Lower lobe of right lung (tissue), 2 donors: ENCODE results near the gene CCSAP. TPM values are rescaled to one million over a fixed set of nuclear protein-coding genes. Genes with fewer than 3 reads are reported as not detected.

Source experiments
- ATAC-seq, 2 donors: fragments of 200-7000 bp; cut with Tn5 transposase; one replicate each; pipeline ENCODE4 v1.9.1; 2020 to 2022; ENCODE audit warnings: mild to moderate bottlenecking in 2 of 2, moderate library complexity in 2 of 2
- DNase-seq: peaks from one replicate; pipeline ENCODE4 v3.0.0-alpha.2; 2020
- H3K27ac ChIP-seq: fragments of 200-600 bp; one replicate; pipeline ENCODE4 v1.8.0; 2022
- H3K27me3 ChIP-seq: fragments of 200-600 bp; one replicate; pipeline ENCODE4 v1.8.0; 2022; ENCODE audit warnings: low read depth
- H3K36me3 ChIP-seq: fragments of 200-600 bp; one replicate; pipeline ENCODE4 v1.8.0; 2022; ENCODE audit warnings: mild to moderate bottlenecking
- H3K4me1 ChIP-seq: fragments of 200-600 bp; one replicate; pipeline ENCODE4 v1.8.0; 2022
- H3K4me3 ChIP-seq: fragments of 200-600 bp; one replicate; pipeline ENCODE4 v1.8.0; 2022; ENCODE audit warnings: mild to moderate bottlenecking
- H3K9me3 ChIP-seq: fragments of 200-600 bp; one replicate; pipeline ENCODE4 v1.8.0; 2022
- intact Hi-C: fragments of 100-400 bp; cut with DNase I; formaldehyde crosslinking; loops from one replicate; pipeline ENCODE4 v1.11.0; 2022
- total RNA-seq: library from RNA; stranded (reverse); fragmentation: NEBNext Ultra II Directional; extraction: Animal tissue kit (Norgen Biotek cat#: 25700); gene quantifications from one replicate; pipeline ENCODE4 v1.2.1, GENCODE V29; 2021
- TF ChIP-seq, protein P1 (sequence below): fragments of 200-600 bp; IDR thresholded peaks from one replicate; pipeline ENCODE4 v1.8.0; 2022; ENCODE audit warnings: antibody characterized with exemption, mild to moderate bottlenecking
- donor health status: DM: no; HTN: yes; CAD: no; lungs with severe emphysema.

CCSAP gene
- total RNA-seq, 1 donor from 2014 or later, result 12.2 TPM

DNA sequence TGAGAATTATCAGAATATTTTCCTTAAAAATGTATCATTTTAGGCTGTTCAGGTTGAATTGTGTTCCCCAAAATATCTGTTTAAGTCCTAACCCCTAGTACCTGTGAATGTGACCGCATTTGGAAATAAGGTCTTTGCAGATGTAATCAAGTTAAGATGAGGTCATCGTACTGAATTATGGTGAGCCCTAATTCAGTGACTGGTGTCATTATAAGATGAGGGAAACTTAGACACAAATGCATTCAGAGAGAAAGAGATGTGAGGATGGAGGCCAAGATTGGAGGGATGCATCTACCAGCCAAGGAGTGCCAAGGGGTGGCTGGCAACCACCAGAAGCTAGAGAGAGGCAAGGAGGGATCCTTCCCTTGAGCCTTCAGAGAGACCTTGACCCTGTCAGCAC, 67.8 kb downstream of the CCSAP start:
- Histone ChIP-seq H3K9me3 (no peaks in the 10 kb centered on the region), H3K4me3 (no peak overlapping the region), H3K27ac (no peak overlapping the region), H3K27me3 (no peaks in the 10 kb centered on the region), H3K4me1 (peaks cover 41% of the 10 kb centered on the region), H3K36me3 (no peaks in the 10 kb centered on the region)
- no peak for ATAC-seq
- DNase-seq, result no peak
- TF ChIP-seq, protein P1, sequence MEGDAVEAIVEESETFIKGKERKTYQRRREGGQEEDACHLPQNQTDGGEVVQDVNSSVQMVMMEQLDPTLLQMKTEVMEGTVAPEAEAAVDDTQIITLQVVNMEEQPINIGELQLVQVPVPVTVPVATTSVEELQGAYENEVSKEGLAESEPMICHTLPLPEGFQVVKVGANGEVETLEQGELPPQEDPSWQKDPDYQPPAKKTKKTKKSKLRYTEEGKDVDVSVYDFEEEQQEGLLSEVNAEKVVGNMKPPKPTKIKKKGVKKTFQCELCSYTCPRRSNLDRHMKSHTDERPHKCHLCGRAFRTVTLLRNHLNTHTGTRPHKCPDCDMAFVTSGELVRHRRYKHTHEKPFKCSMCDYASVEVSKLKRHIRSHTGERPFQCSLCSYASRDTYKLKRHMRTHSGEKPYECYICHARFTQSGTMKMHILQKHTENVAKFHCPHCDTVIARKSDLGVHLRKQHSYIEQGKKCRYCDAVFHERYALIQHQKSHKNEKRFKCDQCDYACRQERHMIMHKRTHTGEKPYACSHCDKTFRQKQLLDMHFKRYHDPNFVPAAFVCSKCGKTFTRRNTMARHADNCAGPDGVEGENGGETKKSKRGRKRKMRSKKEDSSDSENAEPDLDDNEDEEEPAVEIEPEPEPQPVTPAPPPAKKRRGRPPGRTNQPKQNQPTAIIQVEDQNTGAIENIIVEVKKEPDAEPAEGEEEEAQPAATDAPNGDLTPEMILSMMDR, result no peak
- intact Hi-C loops, result no loop called here

DNA sequence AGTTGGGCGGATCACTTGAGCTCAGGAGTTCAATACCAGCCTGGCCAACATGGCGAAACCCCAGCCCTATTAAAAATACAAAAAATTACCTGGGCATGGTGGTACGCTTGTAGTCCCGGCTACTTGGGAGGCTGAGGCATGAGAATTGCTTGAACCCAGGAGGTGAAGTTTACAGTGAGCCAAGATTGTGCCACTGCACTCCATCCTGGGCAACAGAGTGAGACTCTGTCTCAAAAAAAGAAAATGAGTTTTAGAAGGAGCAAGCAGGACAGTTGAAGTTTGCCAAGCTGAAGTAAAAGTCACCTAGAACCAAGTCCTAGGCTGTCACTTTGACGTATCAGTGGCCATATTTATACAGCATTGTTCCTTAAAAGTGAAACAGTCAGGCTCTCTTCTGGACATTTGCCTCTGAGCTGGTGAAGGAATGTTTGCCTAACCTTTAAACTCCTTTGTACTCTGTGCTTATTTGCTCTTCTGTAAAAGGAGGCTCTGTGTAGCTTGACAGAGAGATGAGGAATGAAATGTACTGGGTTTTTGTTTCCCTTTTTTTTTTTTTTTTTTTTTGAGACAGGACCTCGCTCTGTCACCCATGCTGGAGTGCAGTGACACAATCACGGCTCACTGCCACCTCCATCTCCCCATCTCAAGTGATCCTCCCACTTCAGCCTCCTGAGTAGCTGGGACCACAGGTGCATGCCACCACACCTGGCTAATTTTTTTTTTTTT, 69.2 kb downstream of the CCSAP start:
- Histone ChIP-seq H3K9me3 (no peaks in the 10 kb centered on the region), H3K4me3 (no peak overlapping the region), H3K27me3 (no peaks in the 10 kb centered on the region), H3K4me1 (peaks cover 33% of the 10 kb centered on the region), H3K27ac (no peak overlapping the region), H3K36me3 (no peaks in the 10 kb centered on the region)
- TF ChIP-seq, protein P1, result no peak
- intact Hi-C loops, result no loop called here
- DNase-seq (no peak), ATAC-seq (peak; percentile 53 to 58)

DNA sequence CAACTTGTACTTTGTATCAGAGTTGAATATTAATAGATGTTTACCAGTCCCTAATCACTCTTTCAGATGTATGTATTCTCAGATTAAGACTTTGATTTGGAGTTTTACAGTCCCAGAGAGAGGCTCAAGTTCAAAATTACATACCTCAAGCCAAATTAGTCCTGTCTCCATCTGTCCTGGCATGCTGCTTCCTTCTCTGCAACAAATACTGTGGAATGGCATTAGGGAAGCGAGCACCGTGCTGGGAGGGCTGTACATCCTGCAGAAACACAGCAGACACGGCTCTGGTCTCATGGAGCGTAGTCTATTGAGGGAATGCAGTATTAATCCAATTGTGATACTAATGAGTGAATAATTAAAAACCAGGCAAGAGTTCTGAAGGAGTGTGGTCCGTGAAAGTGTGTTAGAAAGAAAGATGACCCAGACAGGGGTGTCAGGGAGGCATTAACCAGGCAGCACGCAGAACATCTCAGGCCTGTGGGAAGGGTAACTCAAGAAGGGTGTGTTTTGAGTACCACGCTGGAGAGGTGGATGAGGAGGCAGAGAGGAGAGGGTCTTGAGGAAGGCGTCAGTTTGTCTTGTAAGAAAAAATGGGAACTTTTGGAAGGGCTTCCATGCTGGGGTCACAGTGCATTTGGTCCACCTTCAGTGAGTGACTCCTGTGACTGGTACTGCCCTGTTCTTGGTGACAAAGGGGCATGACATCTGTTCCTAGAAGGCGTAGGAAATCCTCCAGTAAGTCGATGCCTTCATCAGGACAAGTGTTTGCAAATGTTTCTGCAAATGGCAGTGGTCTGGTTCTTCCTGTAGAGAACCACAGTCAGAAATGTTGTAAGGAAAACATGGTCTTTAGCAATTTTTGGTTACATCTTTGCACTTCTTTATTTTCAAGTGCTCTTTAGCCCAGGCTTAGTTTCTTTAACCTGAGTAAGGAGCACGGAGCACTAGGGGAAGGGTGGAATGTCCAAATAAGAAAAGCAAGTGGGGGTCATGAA, 70.4 kb downstream of the CCSAP start:
- Histone ChIP-seq H3K27ac (peak overlapping the region; percentile 80), H3K36me3 (no peaks in the 10 kb centered on the region), H3K9me3 (no peaks in the 10 kb centered on the region), H3K27me3 (no peaks in the 10 kb centered on the region), H3K4me3 (peak overlapping the region; percentile 65), H3K4me1 (peaks cover 30% of the 10 kb centered on the region)
- intact Hi-C loops, result no loop called here
- TF ChIP-seq, protein P1, result no peak
- ATAC-seq (no peak), DNase-seq (no peak)

DNA sequence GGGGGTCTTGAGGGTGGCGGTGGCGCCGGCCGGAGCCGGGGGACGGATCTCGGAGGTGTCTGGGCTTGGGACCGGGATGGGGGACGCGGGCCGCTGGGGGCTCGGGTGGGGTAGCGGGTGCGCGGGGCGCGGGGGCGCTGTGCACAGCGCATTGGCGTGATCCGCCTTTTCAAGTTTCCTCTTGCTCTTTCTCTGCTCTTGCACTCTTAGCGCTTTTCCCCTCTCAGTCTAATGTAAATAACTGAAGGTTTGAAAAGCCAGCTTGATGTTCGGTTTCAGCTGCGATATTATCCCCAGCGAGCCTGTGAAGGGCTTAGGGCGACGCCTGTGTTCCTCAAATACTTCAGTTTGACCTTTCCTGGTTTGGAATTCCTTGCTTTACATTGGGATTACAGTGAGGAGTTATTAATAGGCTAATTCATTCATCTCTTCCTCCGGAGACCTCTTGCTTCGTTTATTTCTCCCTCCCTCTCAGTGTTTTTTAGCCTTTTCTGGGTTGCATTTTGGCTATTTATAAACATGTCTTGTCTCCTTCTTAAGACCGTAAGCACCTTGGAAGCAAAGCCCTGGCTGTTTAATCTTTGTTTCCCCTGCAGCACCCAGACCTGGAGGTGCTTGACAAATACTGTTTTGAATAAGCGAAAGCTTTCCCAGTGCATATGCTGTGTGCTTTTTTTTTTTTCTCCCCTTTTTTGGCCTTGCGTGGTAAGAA, 71.2 kb downstream of the CCSAP start:
- Histone ChIP-seq H3K36me3 (no peaks in the 10 kb centered on the region), H3K9me3 (peaks cover 6% of the 10 kb centered on the region), H3K27ac (peak overlapping the region; percentile 80), H3K4me3 (peak overlapping the region; percentile 65), H3K27me3 (no peaks in the 10 kb centered on the region), H3K4me1 (peaks cover 30% of the 10 kb centered on the region)
- no peak for DNase-seq
- TF ChIP-seq, protein P1, result no peak
- intact Hi-C loops, result no loop called here
- peak; percentile 34 to 50 for ATAC-seq

Other genes starting within 250 kb of the CCSAP start
- 51.5 TPM for gene RAB4A, start 71.9 kb downstream of the CCSAP start, total RNA-seq
- 0.32 TPM for gene ACTA1, start 91.0 kb upstream of the CCSAP start, total RNA-seq
- 32.6 TPM for gene NUP133, start 165.3 kb upstream of the CCSAP start, total RNA-seq
- gene ABCB10, start 215.7 kb upstream of the CCSAP start, total RNA-seq, result 17.8 TPM